Measurements from ENCODE around the gene HOOK1.

DNA sequence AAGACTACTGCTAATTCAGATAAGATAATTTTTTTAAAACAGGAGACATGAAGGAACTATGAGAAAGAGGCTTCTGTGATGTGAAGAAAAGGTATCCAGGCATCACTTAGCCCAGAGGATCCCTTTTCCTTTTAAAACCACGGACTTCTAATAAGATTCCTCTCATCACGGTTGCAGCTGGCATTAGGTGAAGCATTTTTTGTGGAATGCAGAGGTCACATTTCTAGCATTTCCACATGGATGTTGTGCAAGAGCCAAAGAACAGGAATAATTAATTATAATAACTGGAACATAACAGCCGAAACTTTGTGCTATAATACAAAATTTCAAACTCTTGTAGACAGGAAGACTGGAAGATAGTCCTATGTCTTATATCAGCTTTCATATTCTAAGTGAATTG, 84.2 kb downstream of the HOOK1 start:
- TF ChIP-seq, protein P1, sequence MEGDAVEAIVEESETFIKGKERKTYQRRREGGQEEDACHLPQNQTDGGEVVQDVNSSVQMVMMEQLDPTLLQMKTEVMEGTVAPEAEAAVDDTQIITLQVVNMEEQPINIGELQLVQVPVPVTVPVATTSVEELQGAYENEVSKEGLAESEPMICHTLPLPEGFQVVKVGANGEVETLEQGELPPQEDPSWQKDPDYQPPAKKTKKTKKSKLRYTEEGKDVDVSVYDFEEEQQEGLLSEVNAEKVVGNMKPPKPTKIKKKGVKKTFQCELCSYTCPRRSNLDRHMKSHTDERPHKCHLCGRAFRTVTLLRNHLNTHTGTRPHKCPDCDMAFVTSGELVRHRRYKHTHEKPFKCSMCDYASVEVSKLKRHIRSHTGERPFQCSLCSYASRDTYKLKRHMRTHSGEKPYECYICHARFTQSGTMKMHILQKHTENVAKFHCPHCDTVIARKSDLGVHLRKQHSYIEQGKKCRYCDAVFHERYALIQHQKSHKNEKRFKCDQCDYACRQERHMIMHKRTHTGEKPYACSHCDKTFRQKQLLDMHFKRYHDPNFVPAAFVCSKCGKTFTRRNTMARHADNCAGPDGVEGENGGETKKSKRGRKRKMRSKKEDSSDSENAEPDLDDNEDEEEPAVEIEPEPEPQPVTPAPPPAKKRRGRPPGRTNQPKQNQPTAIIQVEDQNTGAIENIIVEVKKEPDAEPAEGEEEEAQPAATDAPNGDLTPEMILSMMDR (IDR thresholded peaks at IDR 0.05) = no peak
- TF ChIP-seq POLR2AphosphoS5 (IDR thresholded peaks at IDR 0.05; ENCODE audit: insufficient read depth in 1 of 2, low read depth in 1 of 2) = no peak
